Liver (tissue), 3 donors: ENCODE measurements around the gene NRAS.

Source experiments
- FOXA2 ChIP-seq: IDR thresholded peaks from 2 replicates; pipeline ENCODE4 v1.6.1; 2016; ENCODE audit warnings: antibody characterized with exemption
- HNF4A ChIP-seq, 2 donors: conservative IDR thresholded peaks; 2 replicates each; pipeline ENCODE4 v1.6.1; 2016; ENCODE audit warnings: antibody characterized with exemption in 2 of 2, mild to moderate bottlenecking in 2 of 2
- JUND ChIP-seq, 2 donors: IDR thresholded peaks; 2 replicates each; pipeline ENCODE4 v1.6.1; 2016; ENCODE audit warnings: antibody characterized with exemption in 2 of 2
- SP1 ChIP-seq: IDR thresholded peaks from 2 replicates; pipeline ENCODE4 v1.6.1; 2018; ENCODE audit warnings: antibody characterized with exemption, mild to moderate bottlenecking
- TF ChIP-seq, protein P1 (sequence below): fragments of 150-350 bp; IDR thresholded peaks from 2 replicates; pipeline ENCODE4 v1.5.1; 2017; ENCODE audit warnings: improper control_type of control experiment, low read depth, low read length; ENCODE audit not compliant: missing input control
- TF ChIP-seq, protein P2 (sequence below): IDR thresholded peaks from 2 replicates; pipeline ENCODE4 v1.6.1; 2016; ENCODE audit warnings: antibody characterized with exemption
- TF ChIP-seq, protein P3 (sequence below): IDR thresholded peaks from 2 replicates; pipeline ENCODE4 v1.6.1; 2016; ENCODE audit warnings: antibody characterized with exemption
- TF ChIP-seq, protein P4 (sequence below): IDR thresholded peaks from 2 replicates; pipeline ENCODE4 v1.6.1; 2016; ENCODE audit warnings: antibody characterized with exemption
- donor health status: healthy.
- donor health status: healthy.

DNA sequence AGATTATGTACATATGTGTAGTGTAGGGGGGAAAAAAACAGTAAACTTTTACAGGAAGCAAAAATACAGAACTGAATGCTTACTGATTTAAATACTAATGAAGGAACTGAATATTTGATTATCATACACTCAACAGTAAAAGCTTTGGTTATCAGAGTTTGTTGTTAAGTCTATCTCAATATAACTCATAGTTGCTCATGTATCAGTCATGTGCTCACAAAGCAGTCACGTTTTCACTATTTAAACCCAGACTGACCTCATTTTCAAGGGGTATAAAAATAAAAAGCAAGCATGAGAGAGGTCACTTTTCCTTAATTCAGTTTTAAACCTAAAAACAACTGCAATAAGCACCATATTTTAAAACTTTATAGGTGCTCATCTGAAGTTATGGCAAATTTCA is 6.9 kb upstream of the NRAS start:
- TF ChIP-seq, protein P1, sequence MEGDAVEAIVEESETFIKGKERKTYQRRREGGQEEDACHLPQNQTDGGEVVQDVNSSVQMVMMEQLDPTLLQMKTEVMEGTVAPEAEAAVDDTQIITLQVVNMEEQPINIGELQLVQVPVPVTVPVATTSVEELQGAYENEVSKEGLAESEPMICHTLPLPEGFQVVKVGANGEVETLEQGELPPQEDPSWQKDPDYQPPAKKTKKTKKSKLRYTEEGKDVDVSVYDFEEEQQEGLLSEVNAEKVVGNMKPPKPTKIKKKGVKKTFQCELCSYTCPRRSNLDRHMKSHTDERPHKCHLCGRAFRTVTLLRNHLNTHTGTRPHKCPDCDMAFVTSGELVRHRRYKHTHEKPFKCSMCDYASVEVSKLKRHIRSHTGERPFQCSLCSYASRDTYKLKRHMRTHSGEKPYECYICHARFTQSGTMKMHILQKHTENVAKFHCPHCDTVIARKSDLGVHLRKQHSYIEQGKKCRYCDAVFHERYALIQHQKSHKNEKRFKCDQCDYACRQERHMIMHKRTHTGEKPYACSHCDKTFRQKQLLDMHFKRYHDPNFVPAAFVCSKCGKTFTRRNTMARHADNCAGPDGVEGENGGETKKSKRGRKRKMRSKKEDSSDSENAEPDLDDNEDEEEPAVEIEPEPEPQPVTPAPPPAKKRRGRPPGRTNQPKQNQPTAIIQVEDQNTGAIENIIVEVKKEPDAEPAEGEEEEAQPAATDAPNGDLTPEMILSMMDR: no peak
- TF ChIP-seq SP1 (no peak), HNF4A (conservative IDR thresholded peaks at IDR 0.05) (no peak), FOXA2 (no peak), JUND (IDR thresholded peaks at IDR 0.05) (no peak)
- TF ChIP-seq, protein P2, sequence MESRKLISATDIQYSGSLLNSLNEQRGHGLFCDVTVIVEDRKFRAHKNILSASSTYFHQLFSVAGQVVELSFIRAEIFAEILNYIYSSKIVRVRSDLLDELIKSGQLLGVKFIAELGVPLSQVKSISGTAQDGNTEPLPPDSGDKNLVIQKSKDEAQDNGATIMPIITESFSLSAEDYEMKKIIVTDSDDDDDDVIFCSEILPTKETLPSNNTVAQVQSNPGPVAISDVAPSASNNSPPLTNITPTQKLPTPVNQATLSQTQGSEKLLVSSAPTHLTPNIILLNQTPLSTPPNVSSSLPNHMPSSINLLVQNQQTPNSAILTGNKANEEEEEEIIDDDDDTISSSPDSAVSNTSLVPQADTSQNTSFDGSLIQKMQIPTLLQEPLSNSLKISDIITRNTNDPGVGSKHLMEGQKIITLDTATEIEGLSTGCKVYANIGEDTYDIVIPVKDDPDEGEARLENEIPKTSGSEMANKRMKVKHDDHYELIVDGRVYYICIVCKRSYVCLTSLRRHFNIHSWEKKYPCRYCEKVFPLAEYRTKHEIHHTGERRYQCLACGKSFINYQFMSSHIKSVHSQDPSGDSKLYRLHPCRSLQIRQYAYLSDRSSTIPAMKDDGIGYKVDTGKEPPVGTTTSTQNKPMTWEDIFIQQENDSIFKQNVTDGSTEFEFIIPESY: no peak
- TF ChIP-seq, protein P3, sequence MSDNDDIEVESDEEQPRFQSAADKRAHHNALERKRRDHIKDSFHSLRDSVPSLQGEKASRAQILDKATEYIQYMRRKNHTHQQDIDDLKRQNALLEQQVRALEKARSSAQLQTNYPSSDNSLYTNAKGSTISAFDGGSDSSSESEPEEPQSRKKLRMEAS: no peak
- TF ChIP-seq, protein P4, sequence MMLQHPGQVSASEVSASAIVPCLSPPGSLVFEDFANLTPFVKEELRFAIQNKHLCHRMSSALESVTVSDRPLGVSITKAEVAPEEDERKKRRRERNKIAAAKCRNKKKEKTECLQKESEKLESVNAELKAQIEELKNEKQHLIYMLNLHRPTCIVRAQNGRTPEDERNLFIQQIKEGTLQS: no peak
